LNCaP clone FGC (cell line): Measurements from ENCODE around the gene SCFD2.
"Not testable (repeated sequence)": the region's sequence is repeated elsewhere in the genome, so short reads cannot be mapped to it uniquely, and the experiment has no call there.

Experiments used
- DNase-seq: peaks from one replicate; pipeline ENCODE4 v3.0.0-alpha.2; 2011; ENCODE audit warnings: low read depth
- H3K4me3 ChIP-seq: 2 replicates; pipeline ENCODE4 v1.5.1; 2011; ENCODE audit warnings: mild to moderate bottlenecking, low read depth, low read length, control low read depth
- TF ChIP-seq, protein P1 (sequence below): IDR thresholded peaks from 2 replicates; pipeline ENCODE4 v1.5.1; 2012; ENCODE audit warnings: mild to moderate bottlenecking; ENCODE audit not compliant: control insufficient read depth, insufficient read depth; ENCODE audit errors: extremely low read depth

Gene SCFD2

DNA sequence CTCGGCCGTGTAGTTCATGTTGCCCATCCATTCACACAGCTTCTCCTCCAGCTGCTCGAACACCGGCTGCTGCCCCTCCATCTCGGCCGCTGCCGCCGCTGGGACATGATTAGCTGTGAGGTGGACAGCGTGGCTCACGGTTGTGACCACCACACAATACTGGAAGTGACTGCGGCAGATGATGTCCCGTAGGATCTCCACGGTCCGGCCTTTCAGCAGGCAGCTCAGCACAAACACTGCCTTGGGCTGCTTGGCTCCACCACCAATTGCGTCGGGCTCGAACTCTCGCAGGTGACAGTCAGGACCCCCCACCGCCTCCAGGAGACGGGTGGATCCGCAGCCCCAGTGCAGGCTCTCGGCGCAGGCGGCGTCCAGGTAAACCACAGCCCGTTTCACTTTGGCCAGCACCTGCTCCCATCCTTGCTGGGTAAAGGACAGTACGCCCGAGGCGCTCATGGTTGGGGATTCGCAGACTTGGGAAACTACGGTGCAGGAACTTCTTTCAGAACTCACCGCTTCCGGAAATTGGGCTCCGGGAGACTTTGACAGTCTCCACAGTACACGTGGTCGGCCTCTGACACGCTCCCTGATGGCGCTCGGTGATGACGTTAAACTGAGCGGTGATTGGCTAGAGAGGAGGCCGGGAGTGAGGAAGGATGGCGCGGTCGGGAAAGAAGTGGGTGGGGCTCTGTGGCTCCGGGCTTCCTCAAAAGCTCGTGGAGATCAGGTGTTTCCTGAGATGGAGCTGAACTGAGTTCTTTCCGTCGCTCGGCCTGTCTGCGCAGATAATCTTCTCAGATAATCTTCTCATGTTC is at the start of gene SCFD2:
Gene SCFD2 (minus strand): TSS at position 576 of the 815 bp plus-strand sequence.
- TF ChIP-seq, protein P1, sequence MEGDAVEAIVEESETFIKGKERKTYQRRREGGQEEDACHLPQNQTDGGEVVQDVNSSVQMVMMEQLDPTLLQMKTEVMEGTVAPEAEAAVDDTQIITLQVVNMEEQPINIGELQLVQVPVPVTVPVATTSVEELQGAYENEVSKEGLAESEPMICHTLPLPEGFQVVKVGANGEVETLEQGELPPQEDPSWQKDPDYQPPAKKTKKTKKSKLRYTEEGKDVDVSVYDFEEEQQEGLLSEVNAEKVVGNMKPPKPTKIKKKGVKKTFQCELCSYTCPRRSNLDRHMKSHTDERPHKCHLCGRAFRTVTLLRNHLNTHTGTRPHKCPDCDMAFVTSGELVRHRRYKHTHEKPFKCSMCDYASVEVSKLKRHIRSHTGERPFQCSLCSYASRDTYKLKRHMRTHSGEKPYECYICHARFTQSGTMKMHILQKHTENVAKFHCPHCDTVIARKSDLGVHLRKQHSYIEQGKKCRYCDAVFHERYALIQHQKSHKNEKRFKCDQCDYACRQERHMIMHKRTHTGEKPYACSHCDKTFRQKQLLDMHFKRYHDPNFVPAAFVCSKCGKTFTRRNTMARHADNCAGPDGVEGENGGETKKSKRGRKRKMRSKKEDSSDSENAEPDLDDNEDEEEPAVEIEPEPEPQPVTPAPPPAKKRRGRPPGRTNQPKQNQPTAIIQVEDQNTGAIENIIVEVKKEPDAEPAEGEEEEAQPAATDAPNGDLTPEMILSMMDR = no peak

DNA sequence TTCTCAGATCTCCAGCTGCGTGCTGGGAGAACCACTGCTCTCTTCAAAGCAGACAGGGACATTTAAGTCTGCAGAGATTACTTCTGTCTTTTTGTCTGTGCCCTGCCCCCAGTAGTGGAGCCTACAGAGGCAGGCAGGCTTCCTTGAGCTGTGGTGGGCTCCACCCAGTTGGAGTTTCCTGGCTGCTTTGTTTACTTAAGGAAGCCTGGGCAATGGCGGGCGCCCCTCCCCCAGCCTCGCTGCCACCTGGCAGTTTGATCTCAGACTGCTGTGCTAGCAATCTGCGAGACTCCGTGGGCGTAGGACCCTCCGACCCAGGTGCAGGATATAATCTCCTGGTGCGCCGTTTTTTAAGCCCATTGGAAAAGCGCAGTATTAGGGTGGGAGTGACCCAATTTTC is 43.6 kb upstream of the SCFD2 start:
- not testable (repeated sequence) for H3K4me3 ChIP-seq, DNase-seq

More for the DNA sequence above, at the start of gene SCFD2:
- H3K4me3 ChIP-seq = peak within 1 kb of the TSS; percentile 99
- peak; percentile 93 for DNase-seq

DNA sequence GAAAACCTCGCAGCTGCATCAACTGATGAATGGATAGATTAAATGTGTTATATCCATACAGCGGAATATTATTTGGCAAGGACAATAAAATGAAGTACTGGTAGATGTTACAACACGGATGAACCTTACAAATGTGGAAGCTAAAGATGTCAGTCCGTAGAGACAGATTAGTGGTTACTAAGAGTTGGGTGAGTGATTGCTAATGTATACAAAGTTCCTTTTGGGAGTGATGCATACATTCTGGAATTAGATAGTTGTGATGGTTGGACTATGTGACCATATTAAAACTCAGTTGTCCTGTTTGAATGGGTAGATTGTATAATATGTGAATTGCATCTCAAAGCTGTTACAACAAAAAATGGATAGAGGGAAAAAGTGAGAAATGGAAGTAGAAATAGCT is 14.4 kb upstream of the SCFD2 start:
- DNase-seq = no peak
- no peak overlapping the region for H3K4me3 ChIP-seq
- TF ChIP-seq, protein P1 = no peak

- H3K4me3 ChIP-seq = peak overlapping the region; percentile 87
- no peak for DNase-seq
- TF ChIP-seq, protein P1 = no peak
Measured at GRCh38 chr4:53378171-53378482, 12.3 kb upstream of the SCFD2 start.

DNA sequence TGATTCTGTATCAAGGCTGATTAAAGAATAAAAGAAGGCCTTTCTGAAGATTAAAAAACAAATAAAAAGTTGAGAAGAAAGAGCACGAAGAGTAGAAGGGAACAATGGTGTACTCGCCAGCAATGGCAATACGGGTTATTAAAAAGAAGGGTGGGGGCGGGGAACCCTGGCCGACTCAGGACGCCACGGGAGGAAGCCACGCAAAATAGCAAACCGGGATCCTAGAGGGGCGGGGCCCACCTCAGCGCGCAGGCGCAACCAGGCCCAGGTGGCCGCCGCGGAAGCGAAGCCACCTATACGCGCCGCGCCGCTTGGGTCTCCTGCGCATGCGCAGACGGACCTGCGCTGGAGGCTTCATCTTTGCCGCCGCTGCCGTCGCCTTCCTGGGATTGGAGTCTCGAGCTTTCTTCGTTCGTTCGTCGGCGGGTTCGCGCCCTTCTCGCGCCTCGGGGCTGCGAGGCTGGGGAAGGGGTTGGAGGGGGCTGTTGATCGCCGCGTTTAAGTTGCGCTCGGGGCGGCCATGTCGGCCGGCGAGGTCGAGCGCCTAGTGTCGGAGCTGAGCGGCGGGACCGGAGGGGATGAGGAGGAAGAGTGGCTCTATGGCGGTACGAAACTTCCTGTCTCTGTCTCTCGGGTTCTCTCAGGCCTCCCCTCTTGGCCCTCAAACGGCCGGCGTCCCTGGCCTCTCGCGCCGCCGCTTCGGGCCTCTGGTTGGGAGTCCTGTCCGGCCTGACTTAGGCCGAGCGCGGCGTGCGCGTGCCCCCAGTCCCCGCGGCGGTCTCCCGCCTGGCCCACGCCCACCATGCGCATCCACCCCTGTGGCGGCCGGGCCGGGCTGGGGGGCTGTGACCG is 11.7 kb upstream of the SCFD2 start, which contains the start of gene FIP1L1:
Gene FIP1L1 (plus strand): TSS at position 323 of the 852 bp plus-strand sequence. CDS start 198 bp downstream, at position 521.
- peak within 1 kb of the TSS; percentile 87 for H3K4me3 ChIP-seq
- TF ChIP-seq, protein P1 = no peak
- DNase-seq = peak; percentile 74

DNA sequence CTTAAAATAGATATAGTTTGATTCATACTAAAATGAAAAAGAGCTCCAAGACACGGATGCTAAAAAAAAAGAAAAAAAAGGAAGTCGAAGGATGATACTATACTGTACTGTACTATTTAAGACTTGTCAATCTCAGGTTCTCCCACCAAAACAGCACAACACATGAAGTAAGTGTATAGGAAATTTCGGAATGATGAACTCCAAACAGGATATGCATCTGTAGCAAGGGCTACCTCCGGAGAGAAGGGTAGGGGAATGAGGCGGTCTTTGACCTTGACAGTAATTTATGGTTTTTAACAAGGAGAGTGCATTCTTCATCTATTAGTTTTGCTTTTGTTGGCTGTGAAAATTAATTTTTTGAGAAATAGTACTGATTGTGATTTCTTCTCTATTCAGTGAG is 11.0 kb upstream of the SCFD2 start:
- TF ChIP-seq, protein P1 = no peak
- no peak for DNase-seq
- H3K4me3 ChIP-seq = peak overlapping the region; percentile 87

DNA sequence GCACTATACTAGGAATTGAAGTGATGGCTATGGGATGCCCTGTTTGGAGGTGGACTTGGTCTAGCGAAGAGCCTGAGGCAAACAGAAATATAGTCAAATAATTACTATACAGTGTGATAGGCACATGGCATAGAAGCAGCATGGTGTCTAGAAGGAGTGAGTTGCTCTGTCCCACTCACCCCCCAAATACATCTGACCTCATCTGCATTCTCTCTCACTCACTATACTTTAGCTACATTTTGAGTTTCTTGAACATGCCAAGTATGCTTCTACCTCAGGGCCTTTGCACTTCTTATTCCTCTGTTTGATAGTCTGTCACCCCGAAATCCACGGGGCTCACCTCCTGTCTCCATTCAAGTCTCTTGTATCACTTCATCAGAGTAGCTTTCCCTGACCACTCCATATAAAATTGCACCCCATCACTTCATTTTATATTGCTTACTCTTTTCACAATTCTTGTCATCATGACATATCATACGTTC is 9.0 kb upstream of the SCFD2 start:
- TF ChIP-seq, protein P1 = no peak
- H3K4me3 ChIP-seq = no peak overlapping the region
- no peak for DNase-seq
